DND-41 (cell line): Measurements from ENCODE around the gene SETBP1.

Source experiments
- CTCF ChIP-seq: IDR thresholded peaks from 2 replicates; pipeline ENCODE4 v1.5.1; 2012; ENCODE audit warnings: borderline replicate concordance, low read length, moderate library complexity, mild to moderate bottlenecking; ENCODE audit not compliant: poor library complexity, severe bottlenecking; ENCODE audit errors: extremely low read depth
- EZH2 ChIP-seq: IDR thresholded peaks from 3 replicates; pipeline ENCODE4 v1.6.1; 2012; ENCODE audit warnings: borderline replicate concordance, low read depth, mild to moderate bottlenecking, moderate library complexity, low read length, inconsistent platforms; ENCODE audit not compliant: severe bottlenecking

DNA sequence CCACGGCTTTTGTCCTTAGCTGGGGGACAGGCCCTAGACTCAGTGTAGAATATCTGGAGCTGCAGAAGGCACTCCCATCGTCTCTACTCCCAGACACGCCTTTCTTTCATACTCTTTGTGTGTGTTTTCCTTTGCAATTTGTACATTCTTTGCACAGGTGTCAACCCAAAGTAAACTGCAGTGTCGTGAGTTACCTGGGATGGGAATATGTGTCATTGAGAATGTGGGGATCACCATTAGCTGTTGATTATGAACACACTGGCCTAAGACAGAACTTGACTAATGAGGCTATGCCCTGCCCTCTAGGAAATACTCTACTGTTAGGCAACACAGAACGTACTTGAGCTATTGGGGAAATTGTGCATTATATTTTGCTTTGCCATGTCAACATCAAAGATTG, 233.3 kb downstream of the SETBP1 start:
- TF ChIP-seq CTCF (no peak), EZH2 (no peak)
